Body of pancreas (tissue), 4 donors: Measurements from ENCODE around the gene CDH12. TPM values are rescaled to one million over a fixed set of nuclear protein-coding genes. Genes with fewer than 3 reads are reported as not detected.

ENCODE experiments used
- ATAC-seq: fragments of 150-250 bp; one replicate; pipeline ENCODE4 v1.9.1; 2016
- DNase-seq, 4 donors: peaks; one replicate each; pipeline ENCODE4 v3.0.0-alpha.2; 2019
- H3K27ac ChIP-seq, 4 donors: fragments of 200-600 bp; sonication (generic); 1 replicate in 3 of 4; 2 replicates in 1 of 4; pipeline versions ENCODE4 v1.5.1 to v1.6.1; 2016 to 2019; ENCODE audit warnings: mild to moderate bottlenecking in 1 of 4, mixed read lengths in 1 of 4, moderate library complexity in 1 of 4
- H3K27me3 ChIP-seq, 2 donors: fragments of 200-600 bp; sonication (generic); one replicate each; pipeline ENCODE4 v1.6.0; 2016; ENCODE audit warnings: mild to moderate bottlenecking in 1 of 2
- H3K36me3 ChIP-seq, 2 donors: fragments of 200-600 bp; sonication (generic); replicated peaks in 1 of 2; 2 replicates each; pipeline ENCODE4 v1.5.1; 2016; ENCODE audit warnings: low read depth in 2 of 2; ENCODE audit not compliant: insufficient read depth in 1 of 2
- H3K4me1 ChIP-seq: fragments of 200-600 bp; sonication (generic); one replicate; pipeline ENCODE4 v1.6.0; 2016
- H3K4me3 ChIP-seq, 2 donors: fragments of 200-600 bp; sonication (generic); 1 replicate in 1 of 2; 2 replicates in 1 of 2; pipeline ENCODE4 v1.5.1; 2016 to 2019
- H3K9me3 ChIP-seq, 3 donors: fragments of 200-600 bp; sonication (generic); 1 replicate in 2 of 3; 2 replicates in 1 of 3; pipeline ENCODE4 v1.5.1; 2016
- CTCF ChIP-seq, 7 experiments: fragments of 450-650 bp in 4 of 7; fragments of 200-600 bp in 3 of 7; sonication (generic) in 3 of 7; IDR thresholded peaks; one replicate each; pipeline ENCODE4 v1.5.1; 2016 to 2019; ENCODE audit warnings: antibody characterized with exemption in 7 of 7
- POLR2A ChIP-seq, 3 donors: fragments of 450-650 bp; IDR thresholded peaks; one replicate each; pipeline ENCODE4 v1.6.1; 2016; ENCODE audit warnings: antibody characterized with exemption in 3 of 3, mild to moderate bottlenecking in 2 of 3
- WGBS, 2 donors: methylation state at CpG; one replicate each; pipeline ENCODE4 v1.1.5; 2017; 5-methylcytosine and 5-hydroxymethylcytosine counted together
- intact Hi-C: fragments of 100-400 bp; cut with DNase I; formaldehyde crosslinking; loops from one replicate; pipeline ENCODE4 v1.15.1; 2023
- total RNA-seq, 2 donors: library from RNA; depleted of rRNA; stranded (reverse); fragments of >200 nt; gene quantifications; one replicate each; pipeline ENCODE4 v1.1.0, GENCODE V29; 2016

Gene CDH12
- total RNA-seq, 2 donors from 2014 or later = not detected

GRCh38 chr5:21704974-21705668, 1148.0 kb downstream of the CDH12 start:
- ATAC-seq = no peak

GRCh38 chr5:21701317-21701716, 1151.8 kb downstream of the CDH12 start:
- no peaks in the 10 kb centered on the region for H3K27me3 ChIP-seq
- DNase-seq = no peak
- H3K36me3 ChIP-seq = no peaks in the 10 kb centered on the region
- H3K4me3 ChIP-seq = no peak overlapping the region
- H3K27ac ChIP-seq = no peak overlapping the region
- WGBS, 2 donors = 62 to 63% methylated on average over 3 of the region's 3 CpGs
- intact Hi-C loops = no loop called here
- no peak for TF ChIP-seq POLR2A (IDR thresholded peaks at IDR 0.05)
- TF ChIP-seq CTCF (IDR thresholded peaks at IDR 0.05) = no peak
- no peaks in the 10 kb centered on the region for H3K4me1 ChIP-seq
- no peak for ATAC-seq
- H3K9me3 ChIP-seq = no peaks in the 10 kb centered on the region

More at GRCh38 chr5:21704974-21705668, 1148.0 kb downstream of the CDH12 start:
- H3K27me3 ChIP-seq = no peaks in the 10 kb centered on the region
- intact Hi-C loops = no loop called here
- H3K9me3 ChIP-seq = no peaks in the 10 kb centered on the region
- DNase-seq = no peak
- no peaks in the 10 kb centered on the region for H3K36me3 ChIP-seq
- no peak overlapping the region for H3K4me3 ChIP-seq
- no peak overlapping the region for H3K27ac ChIP-seq
- TF ChIP-seq POLR2A (IDR thresholded peaks at IDR 0.05) (no peak), CTCF (IDR thresholded peaks at IDR 0.05) (no peak)
- no peaks in the 10 kb centered on the region for H3K4me1 ChIP-seq
- 45 to 50% methylated on average over 2 of the region's 2 CpGs for WGBS, 2 donors
